ENCODE data around the gene DIP2A. TPM values are rescaled to one million over a fixed set of nuclear protein-coding genes. Genes with fewer than 3 reads are reported as not detected.

The DIP2A gene
- total RNA-seq, 1 donor from 2014 or later, result 25.5 TPM

Other genes starting within 250 kb of the DIP2A start
- 92.6 TPM for gene LSS, start 230.1 kb upstream of the DIP2A start, total RNA-seq
- 53.6 TPM for gene MCM3AP, start 173.3 kb upstream of the DIP2A start, total RNA-seq
- 11.9 TPM for gene YBEY, start 172.5 kb upstream of the DIP2A start, total RNA-seq
- gene C21orf58, start 135.0 kb upstream of the DIP2A start, total RNA-seq, result 4.7 TPM
- gene PCNT, start 134.7 kb upstream of the DIP2A start, total RNA-seq, result 18.1 TPM
- gene S100B, start 146.2 kb downstream of the DIP2A start, total RNA-seq, result 0.64 TPM
- 71.1 TPM for gene PRMT2, start 176.8 kb downstream of the DIP2A start, total RNA-seq

Data from esophagus mucosa (tissue), 1 donor.